SK-N-SH treated with all-trans-retinoic acid at 6 μM for 48 hours (cell line): ENCODE measurements around the gene NAALADL2.

Source experiments
- ARNTL ChIP-seq: fragments of 450-650 bp; formaldehyde crosslinking; IDR thresholded peaks from 2 replicates; pipeline ENCODE4 v1.5.0; 2020; ENCODE audit warnings: low read depth, mild to moderate bottlenecking, moderate library complexity, borderline replicate concordance
- OSR1 ChIP-seq: fragments of 250-450 bp; sonication (Bioruptor Pico); IDR thresholded peaks from 2 replicates; pipeline ENCODE4 v1.8.0; 2022; ENCODE audit warnings: moderate library complexity, mild to moderate bottlenecking, inconsistent platforms
- RARB ChIP-seq: fragments of 250-450 bp; sonication (Bioruptor Pico); IDR thresholded peaks from 2 replicates; pipeline ENCODE4 v1.8.0; 2021; ENCODE audit warnings: mild to moderate bottlenecking, moderate library complexity
- SNAI2 ChIP-seq: fragments of 250-450 bp; sonication (Bioruptor Pico); IDR thresholded peaks from 2 replicates; pipeline ENCODE4 v1.5.0; 2020; ENCODE audit warnings: mild to moderate bottlenecking, moderate library complexity
- ZFP3 ChIP-seq: fragments of 250-450 bp; sonication (Bioruptor Pico); IDR thresholded peaks from 2 replicates; pipeline ENCODE4 v1.5.0; 2020; ENCODE audit warnings: mild to moderate bottlenecking, moderate library complexity
- ZFP30 ChIP-seq: fragments of 450-650 bp; formaldehyde crosslinking; IDR thresholded peaks from 2 replicates; pipeline ENCODE4 v1.5.0; 2022; ENCODE audit warnings: mild to moderate bottlenecking, moderate library complexity
- ZNF565 ChIP-seq: fragments of 450-650 bp; formaldehyde crosslinking; conservative IDR thresholded peaks from 2 replicates; pipeline ENCODE4 v1.5.0; 2020; ENCODE audit warnings: low read depth, mild to moderate bottlenecking, moderate library complexity
- TF ChIP-seq, protein P1 (sequence below): fragments of 250-450 bp; sonication (Bioruptor Pico); IDR thresholded peaks from 2 replicates; pipeline ENCODE4 v1.5.1; 2021; ENCODE audit warnings: mild to moderate bottlenecking, moderate library complexity

GRCh38 chr3:175421902-175422301, 562.8 kb downstream of the NAALADL2 start:
- no peak for TF ChIP-seq ZNF565
- TF ChIP-seq RARB (CRISPR knock-in tag): no peak
- TF ChIP-seq ZFP30 (CRISPR knock-in tag): no peak
- no peak for TF ChIP-seq ZFP3 (CRISPR knock-in tag)
- no peak for TF ChIP-seq SNAI2 (CRISPR knock-in tag)
- TF ChIP-seq ARNTL: no peak
- TF ChIP-seq, protein P1, sequence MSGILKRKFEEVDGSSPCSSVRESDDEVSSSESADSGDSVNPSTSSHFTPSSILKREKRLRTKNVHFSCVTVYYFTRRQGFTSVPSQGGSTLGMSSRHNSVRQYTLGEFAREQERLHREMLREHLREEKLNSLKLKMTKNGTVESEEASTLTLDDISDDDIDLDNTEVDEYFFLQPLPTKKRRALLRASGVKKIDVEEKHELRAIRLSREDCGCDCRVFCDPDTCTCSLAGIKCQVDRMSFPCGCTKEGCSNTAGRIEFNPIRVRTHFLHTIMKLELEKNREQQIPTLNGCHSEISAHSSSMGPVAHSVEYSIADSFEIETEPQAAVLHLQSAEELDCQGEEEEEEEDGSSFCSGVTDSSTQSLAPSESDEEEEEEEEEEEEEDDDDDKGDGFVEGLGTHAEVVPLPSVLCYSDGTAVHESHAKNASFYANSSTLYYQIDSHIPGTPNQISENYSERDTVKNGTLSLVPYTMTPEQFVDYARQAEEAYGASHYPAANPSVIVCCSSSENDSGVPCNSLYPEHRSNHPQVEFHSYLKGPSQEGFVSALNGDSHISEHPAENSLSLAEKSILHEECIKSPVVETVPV (CRISPR knock-in tag): no peak
- TF ChIP-seq OSR1 (CRISPR knock-in tag): no peak
